ENCODE measurements around the gene ASPG. TPM values are rescaled to one million over a fixed set of nuclear protein-coding genes. Genes with fewer than 3 reads are reported as not detected.
A peak's percentile ranks its signal among the peaks of the same experiment; 100 is the strongest.

Gene ASPG
- total RNA-seq, 4 donors from 2014 or later: 12.2 to 78.2 (median 40.8) TPM

GRCh38 chr14:104128981-104129380 lies 43.5 kb downstream of the ASPG start:
- peaks cover 0 to 41% (median 18%) of the 10 kb centered on the region in 3 donors for H3K9me3 ChIP-seq
- DNase-seq: no peak
- intact Hi-C loops (cut with DNase I): no loop called here
- WGBS, 2 donors: 95 to 96% methylated on average over 1 of the region's 1 CpG
- no peaks in the 10 kb centered on the region for H3K4me1 ChIP-seq
- H3K36me3 ChIP-seq: no peaks in the 10 kb centered on the region
- TF ChIP-seq CTCF (IDR thresholded peaks at IDR 0.05): no peak
- no peak for TF ChIP-seq POLR2A (IDR thresholded peaks at IDR 0.05)
- H3K27ac ChIP-seq: no peak overlapping the region
- H3K4me3 ChIP-seq: no peak overlapping the region
- H3K27me3 ChIP-seq: peaks cover 0 to 59% (median 2%) of the 10 kb centered on the region in 4 donors

GRCh38 chr14:104129556-104129955 lies 44.1 kb downstream of the ASPG start:
- intact Hi-C loops (cut with DNase I): no loop called here
- peaks cover 0 to 64% (median 2%) of the 10 kb centered on the region in 4 donors for H3K27me3 ChIP-seq
- DNase-seq: no peak
- TF ChIP-seq POLR2A (IDR thresholded peaks at IDR 0.05) (no peak), CTCF (IDR thresholded peaks at IDR 0.05) (no peak)
- no peaks in the 10 kb centered on the region for H3K4me1 ChIP-seq
- peaks cover 0 to 37% (median 15%) of the 10 kb centered on the region in 3 donors for H3K9me3 ChIP-seq
- H3K27ac ChIP-seq: no peak overlapping the region
- WGBS, 2 donors: 100% methylated on average over 1 of the region's 1 CpG
- no peaks in the 10 kb centered on the region for H3K36me3 ChIP-seq
- H3K4me3 ChIP-seq: no peak overlapping the region

- Histone ChIP-seq H3K27ac (no peak overlapping the region), H3K9me3 (peaks cover 0 to 23% (median 11%) of the 10 kb centered on the region in 3 donors), H3K4me3 (no peak overlapping the region), H3K27me3 (peaks cover 4 to 80% (median 9%) of the 10 kb centered on the region in 4 donors), H3K36me3 (no peaks in the 10 kb centered on the region), H3K4me1 (peaks cover 0 to 14% (median 3%) of the 10 kb centered on the region in 3 donors)
- intact Hi-C loops (cut with DNase I): loop anchor here (5.0 kb wide), 2 partner anchors 39 to 54 kb away; no protein-coding TSS in a partner anchor
- 0 to 13% methylated on average over 3 to 4 of the region's 11 CpGs for WGBS, 2 donors
- TF ChIP-seq CTCF (IDR thresholded peaks at IDR 0.05) (peak in 5 of 6 experiments; percentile 61 to 92 (median 81)), POLR2A (IDR thresholded peaks at IDR 0.05) (no peak)
- DNase-seq: no peak
Measured at GRCh38 chr14:104130974-104131651, 45.6 kb downstream of the ASPG start.

GRCh38 chr14:104131968-104132732 lies 46.6 kb downstream of the ASPG start:
- Histone ChIP-seq H3K4me1 (peaks cover 8 to 23% (median 12%) of the 10 kb centered on the region in 3 donors), H3K27ac (no peak overlapping the region), H3K4me3 (no peak overlapping the region), H3K9me3 (peaks cover 0 to 17% (median 11%) of the 10 kb centered on the region in 3 donors), H3K36me3 (no peaks in the 10 kb centered on the region), H3K27me3 (peaks cover 10 to 81% (median 17%) of the 10 kb centered on the region in 4 donors)
- WGBS, 2 donors: 66 to 68% methylated on average over 19 to 23 of the region's 23 CpGs
- no peak for TF ChIP-seq CTCF (IDR thresholded peaks at IDR 0.05)
- no peak for TF ChIP-seq POLR2A (IDR thresholded peaks at IDR 0.05)
- DNase-seq: no peak
- intact Hi-C loops (cut with DNase I): loop anchor here (5.0 kb wide), 2 partner anchors 40 to 55 kb away; no protein-coding TSS in a partner anchor

- peaks cover 16 to 32% (median 20%) of the 10 kb centered on the region in 3 donors for H3K4me1 ChIP-seq
- H3K4me3 ChIP-seq: no peak overlapping the region
- intact Hi-C loops (cut with DNase I): loop anchor here (5.0 kb wide), 2 partner anchors 41 to 56 kb away; no protein-coding TSS in a partner anchor
- no peak for DNase-seq
- H3K27me3 ChIP-seq: peaks cover 13 to 83% (median 18%) of the 10 kb centered on the region in 4 donors
- H3K36me3 ChIP-seq: no peaks in the 10 kb centered on the region
- peaks cover 0 to 17% (median 11%) of the 10 kb centered on the region in 3 donors for H3K9me3 ChIP-seq
- 15% methylated on average over 3 of the region's 7 CpGs; no CpG with 5 or more reads in 1 of the 2 donors for WGBS, 2 donors
- TF ChIP-seq CTCF (IDR thresholded peaks at IDR 0.05) (no peak), POLR2A (IDR thresholded peaks at IDR 0.05) (no peak)
- H3K27ac ChIP-seq: no peak overlapping the region
Measured at GRCh38 chr14:104132981-104133380, 47.5 kb downstream of the ASPG start.

Measured in esophagus squamous epithelium (tissue), 5 donors.